GM12878 (cell line): ENCODE results near the gene PRCP. TPM values are rescaled to one million over a fixed set of nuclear protein-coding genes. Genes with fewer than 3 reads are reported as not detected.

Experiments used
- ATAC-seq: fragments of 200-7000 bp; cut with Tn5 transposase; 3 replicates; pipeline ENCODE4 v1.9.1; 2020; ENCODE audit warnings: mild to moderate bottlenecking, moderate library complexity
- BruUV-seq: library from RNA; stranded (reverse); fragments of 400-500 nt; replicated peaks from 2 replicates; lab custom pipeline; 2021; lab: Mats Ljungman, UMichigan
- CTCF ChIA-PET: fragments of 300-600 bp; sonication (Branson Sonifier 250); formaldehyde crosslinking; extraction: SDS; loops from one replicate; lab custom pipeline; 2021; ENCODE audit warnings: inconsistent platforms; lab: Yijun Ruan, JAX
- POLR2A ChIA-PET: fragments of 350-600 bp; formaldehyde crosslinking; extraction: SDS; loops from one replicate; lab custom pipeline; 2021; ENCODE audit warnings: inconsistent platforms; lab: Charles Lee
- RAD21 ChIA-PET: fragments of 300-600 bp; sonication (Branson Sonifier 250); formaldehyde crosslinking; loops from one replicate; lab custom pipeline; 2023; ENCODE audit warnings: antibody characterized with exemption; ENCODE audit not compliant: unreplicated experiment; lab: Charles Lee
- SMC1A ChIA-PET: fragments of 300-600 bp; sonication (Branson Sonifier 250); formaldehyde crosslinking; loops from one replicate; lab custom pipeline; 2023; ENCODE audit not compliant: unreplicated experiment, uncharacterized antibody; lab: Charles Lee
- DNase-seq: peaks from one replicate; pipeline ENCODE4 v3.0.0-alpha.2; 2011; ENCODE audit warnings: low read depth, low spot score
- FAIRE-seq: peaks from 3 replicates; lab custom pipeline; 2011; peaks lifted over from hg19 to GRCh38; lab: Jason Lieb, UNC
- H2AFZ ChIP-seq: 2 replicates; pipeline ENCODE4 v1.6.0; 2011; ENCODE audit warnings: low read depth, low read length, control low read depth; ENCODE audit not compliant: control insufficient read depth
- H3K27ac ChIP-seq: 2 replicates; pipeline ENCODE4 v1.5.1; 2011; ENCODE audit warnings: control low read depth; ENCODE audit not compliant: control insufficient read depth, insufficient read depth
- H3K27me3 ChIP-seq, 2 experiments: replicated peaks in 1 of 2; 2 replicates each; pipeline versions ENCODE4 v1.6.0 to v1.6.1; 2011; ENCODE audit warnings: low read length in 1 of 2; ENCODE audit not compliant: control insufficient read depth in 2 of 2, insufficient read depth in 2 of 2
- H3K36me3 ChIP-seq, 2 experiments: 2 replicates each; pipeline ENCODE4 v1.5.1; 2011; ENCODE audit warnings: low read length in 1 of 2; ENCODE audit not compliant: control insufficient read depth in 2 of 2, insufficient read depth in 2 of 2
- H3K4me1 ChIP-seq: 2 replicates; pipeline ENCODE4 v1.6.1; 2011; ENCODE audit warnings: mild to moderate bottlenecking, low read length, moderate library complexity, mixed read lengths; ENCODE audit not compliant: control insufficient read depth, insufficient read depth
- H3K4me2 ChIP-seq: 2 replicates; pipeline ENCODE4 v1.6.0; 2011; ENCODE audit warnings: control low read depth; ENCODE audit not compliant: control insufficient read depth, insufficient read depth
- H3K4me3 ChIP-seq: fragments of 200-600 bp; sonication (generic); 2 replicates; pipeline ENCODE4 v1.5.1; 2016
- H3K79me2 ChIP-seq: 2 replicates; pipeline ENCODE4 v1.6.0; 2011; ENCODE audit warnings: low read length; ENCODE audit not compliant: control insufficient read depth, insufficient read depth
- H3K9ac ChIP-seq: 2 replicates; pipeline ENCODE4 v1.8.0; 2011; ENCODE audit warnings: low read length, control low read depth, mixed read lengths; ENCODE audit not compliant: control insufficient read depth, insufficient read depth
- H3K9me3 ChIP-seq: replicated peaks from 3 replicates; pipeline ENCODE4 v1.5.1; 2011; ENCODE audit warnings: mild to moderate bottlenecking, low read length; ENCODE audit not compliant: control insufficient read depth, insufficient read depth
- H4K20me1 ChIP-seq: 2 replicates; pipeline ENCODE4 v1.6.0; 2011; ENCODE audit not compliant: control insufficient read depth, insufficient read depth
- ASH2L ChIP-seq: fragments of 300-600, 200-600 bp; sonication (generic); IDR thresholded peaks from 2 replicates; pipeline ENCODE4 v1.6.1; 2017; ENCODE audit warnings: low read depth, mild to moderate bottlenecking, borderline replicate concordance
- BCL3 ChIP-seq: IDR thresholded peaks from 2 replicates; pipeline ENCODE4 v1.6.1; 2011; ENCODE audit warnings: borderline replicate concordance, low read depth, mild to moderate bottlenecking, moderate library complexity, low read length; ENCODE audit not compliant: insufficient read depth, poor library complexity, severe bottlenecking
- BHLHE40 ChIP-seq, 2 experiments: fragments of 450-650 bp in 1 of 2; IDR thresholded peaks; 2 replicates each; pipeline ENCODE4 v1.6.1; 2011 to 2017; ENCODE audit warnings: low read depth in 2 of 2, borderline replicate concordance in 1 of 2, improper control_type of control experiment in 1 of 2, low read length in 1 of 2, mild to moderate bottlenecking in 1 of 2
- CBX5 ChIP-seq: sonication (generic); IDR thresholded peaks from 2 replicates; pipeline ENCODE4 v1.6.1; 2016; ENCODE audit warnings: low read depth, moderate library complexity, mild to moderate bottlenecking, inconsistent platforms
- EGR1 ChIP-seq, 2 experiments: IDR thresholded peaks; 1 replicate in 1 of 2; 2 replicates in 1 of 2; pipeline ENCODE4 v1.6.1; 2011 to 2012; ENCODE audit warnings: low read depth in 2 of 2, low read length in 2 of 2, borderline replicate concordance in 1 of 2, mild to moderate bottlenecking in 1 of 2, moderate library complexity in 1 of 2
- HCFC1 ChIP-seq: fragments of 150-350 bp; IDR thresholded peaks from 2 replicates; pipeline ENCODE4 v1.6.1; 2014; ENCODE audit warnings: low read length
- HDAC2 ChIP-seq: fragments of 200-600 bp; sonication (generic); IDR thresholded peaks from 2 replicates; pipeline ENCODE4 v1.6.1; 2017
- IKZF2 ChIP-seq, 2 experiments: fragments of 450-650 bp; IDR thresholded peaks; 2 replicates each; pipeline ENCODE4 v1.6.1; 2017; ENCODE audit warnings: mild to moderate bottlenecking in 2 of 2, moderate library complexity in 2 of 2
- KAT2A ChIP-seq: conservative IDR thresholded peaks from 2 replicates; pipeline ENCODE4 v1.6.1; 2011; ENCODE audit warnings: low read depth, low read length; ENCODE audit not compliant: control insufficient read depth
- NBN ChIP-seq: fragments of 450-650 bp; IDR thresholded peaks from 2 replicates; pipeline ENCODE4 v1.6.1; 2016
- NKRF ChIP-seq: fragments of 450-650 bp; conservative IDR thresholded peaks from 2 replicates; pipeline ENCODE4 v1.6.1; 2017; ENCODE audit warnings: mild to moderate bottlenecking, moderate library complexity
- PAX8 ChIP-seq: fragments of 450-650 bp; IDR thresholded peaks from 2 replicates; pipeline ENCODE4 v1.6.1; 2017; ENCODE audit warnings: mild to moderate bottlenecking, moderate library complexity
- SPI1 ChIP-seq: IDR thresholded peaks from 2 replicates; pipeline ENCODE4 v1.6.1; 2011; ENCODE audit warnings: low read depth, mild to moderate bottlenecking, low read length, moderate library complexity, borderline replicate concordance; ENCODE audit not compliant: insufficient read depth
- STAT1 ChIP-seq: fragments of 450-650 bp; conservative IDR thresholded peaks from 2 replicates; pipeline ENCODE4 v1.6.1; 2014; ENCODE audit warnings: antibody characterized with exemption, mild to moderate bottlenecking
- TBL1XR1 ChIP-seq: IDR thresholded peaks from 2 replicates; pipeline ENCODE4 v1.6.1; 2012; ENCODE audit warnings: low read depth, low read length, improper control_type of control experiment
- YY1 ChIP-seq: IDR thresholded peaks from 2 replicates; pipeline ENCODE4 v1.6.1; 2011; ENCODE audit warnings: low read depth, mild to moderate bottlenecking, low read length
- ZNF217 ChIP-seq: fragments of 450-650 bp; IDR thresholded peaks from 2 replicates; pipeline ENCODE4 v1.6.1; 2017; ENCODE audit warnings: antibody characterized with exemption, mild to moderate bottlenecking
- WGBS: methylation state at CpG from one replicate; pipeline ENCODE4 v1.1.6; 2016; ENCODE audit warnings: low lambda C conversion rate; ENCODE audit not compliant: insufficient replicate concordance, insufficient coverage; ENCODE audit errors: missing lambda C conversion rate; 5-methylcytosine and 5-hydroxymethylcytosine counted together
- in situ Hi-C: fragments of 300-500 bp; cut with MboI; formaldehyde crosslinking; loops from 9 replicates; pipeline ENCODE4 v1.14.3; 2018; ENCODE audit warnings: mixed read lengths
- intact Hi-C: fragments of 100-400 bp; cut with micrococcal nuclease; formaldehyde crosslinking; loops from one replicate; pipeline ENCODE4 v1.14.2; 2022; ENCODE audit not compliant: unreplicated experiment
- polyA plus RNA-seq, 11 experiments: library from polyadenylated mRNA; depleted of rRNA in 4 of 11; unstranded in 6 of 11; stranded (reverse) in 5 of 11; fragments of >200 nt; fragmentation: Nextera tagmentation in 4 of 11; fragmentation: Illumina TruSeq in 1 of 11; extraction: Ambion mirVana in 4 of 11; extraction: Trizol in 1 of 11; gene quantifications; 1 replicate in 1 of 11; 2 replicates in 10 of 11; pipeline versions ENCODE4 v1.2.1 to v1.2.3, GENCODE V29; 2011 to 2016; ENCODE audit warnings: inconsistent platforms in 2 of 11, missing spikeins in 2 of 11, low read depth in 1 of 11
- total RNA-seq, 4 experiments: library from RNA; depleted of rRNA in 3 of 4; stranded (reverse); fragments of >200 nt in 3 of 4; fragmentation: Illumina TruSeq in 1 of 4; extraction: Trizol in 1 of 4; gene quantifications; 2 replicates each; pipeline versions ENCODE4 v1.2.1 to v1.2.3, GENCODE V29; 2013 to 2021
- TF ChIP-seq, protein P1 (sequence below): fragments of 450-650 bp; IDR thresholded peaks from 2 replicates; pipeline ENCODE4 v1.6.1; 2018; ENCODE audit warnings: mild to moderate bottlenecking, low read depth, moderate library complexity; ENCODE audit not compliant: partially characterized antibody

The PRCP gene
- total and polyA plus RNA-seq, 10 of the 15 experiments (the other 5 are each of a cell fraction or from before 2014, with no cell fraction given) = 14.9 to 43.6 (median 20.0) TPM

DNA sequence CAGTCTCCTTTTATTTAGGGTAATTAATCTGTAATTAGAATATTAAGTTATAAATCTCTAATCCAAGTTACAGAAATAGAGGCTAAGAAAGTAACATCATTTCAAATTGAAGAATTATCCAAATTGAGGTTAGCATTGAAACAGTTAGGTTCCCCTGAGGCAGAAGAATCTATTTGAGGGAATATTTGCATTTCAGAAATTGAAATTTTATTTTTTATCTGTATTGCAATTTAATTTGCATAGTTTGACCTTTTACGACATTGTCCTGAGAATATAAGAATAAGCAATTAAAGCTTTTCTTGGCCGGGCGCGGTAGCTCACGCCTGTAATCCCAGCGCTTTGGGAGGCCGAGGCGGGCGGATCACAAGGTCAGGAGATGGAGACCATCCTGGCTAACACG lies 28.9 kb upstream of the PRCP start:
- peaks cover 20% of the 10 kb centered on the region for H3K4me1 ChIP-seq
- POLR2A ChIA-PET = interaction anchor here (0.6 to 1.5 kb wide), 8 partner anchors 8 to 204 kb away, joined by 3 to 7 read pairs (median 4); no protein-coding TSS in a partner anchor
- intact Hi-C loops (loop anchor here (5.0 kb wide), 2 partner anchors 43 to 78 kb away; no protein-coding TSS in a partner anchor), in situ Hi-C loops (no loop called here)
- H3K4me2 ChIP-seq = no peak overlapping the region
- WGBS = 81% methylated on average over 10 of the region's 10 CpGs
- CTCF ChIA-PET = interaction anchor here (1.3 to 3.4 kb wide), 7 partner anchors 8 to 227 kb away, joined by 3 to 14 read pairs (median 7); partner anchors contain the start of genes DDIAS and PRCP
- RAD21 ChIA-PET = interaction anchor here (0.7 to 3.0 kb wide), 16 partner anchors 9 to 321 kb away, joined by 3 to 18 read pairs (median 8); partner anchors contain the start of genes DDIAS, PRCP and RAB30
- no TSS peak for BruUV-seq
- H3K9me3 ChIP-seq = no peaks in the 10 kb centered on the region
- SMC1A ChIA-PET = interaction anchor here (0.8 to 6.7 kb wide), 20 partner anchors 9 to 322 kb away, joined by 3 to 85 read pairs (median 8); partner anchors contain the start of genes DDIAS and PRCP
- no peak for FAIRE-seq
- no peak for ATAC-seq
- no peaks in the 10 kb centered on the region for H4K20me1 ChIP-seq
- no peak overlapping the region for H3K27ac ChIP-seq
- H3K79me2 ChIP-seq = no peaks in the 10 kb centered on the region
- no peaks in the 10 kb centered on the region for H3K27me3 ChIP-seq
- no peak overlapping the region for H3K9ac ChIP-seq
- peaks cover 2% of the 10 kb centered on the region in 2 experiments; a peak in 2 of 4 replicates for H3K36me3 ChIP-seq
- DNase-seq = no peak
- no peak overlapping the region for H2AFZ ChIP-seq
- TF ChIP-seq YY1 (no peak), HCFC1 (no peak), PAX8 (no peak), IKZF2 (IDR thresholded peaks at IDR 0.05) (no peak), BHLHE40 (IDR thresholded peaks at IDR 0.05; ENCODE audit: borderline replicate concordance in 1 of 2, low read depth in 2 of 2, low read length in 1 of 2) (no peak), SPI1 (no peak), STAT1 (no peak), NBN (no peak), EGR1 (IDR thresholded peaks at IDR 0.05; ENCODE audit: borderline replicate concordance in 1 of 2, low read depth in 2 of 2, low read length in 2 of 2) (no peak), CBX5 (no peak), ASH2L (no peak), BCL3 (no peak), TBL1XR1 (no peak), ZNF217 (no peak), HDAC2 (no peak), KAT2A (no peak), NKRF (no peak)
- TF ChIP-seq, protein P1, sequence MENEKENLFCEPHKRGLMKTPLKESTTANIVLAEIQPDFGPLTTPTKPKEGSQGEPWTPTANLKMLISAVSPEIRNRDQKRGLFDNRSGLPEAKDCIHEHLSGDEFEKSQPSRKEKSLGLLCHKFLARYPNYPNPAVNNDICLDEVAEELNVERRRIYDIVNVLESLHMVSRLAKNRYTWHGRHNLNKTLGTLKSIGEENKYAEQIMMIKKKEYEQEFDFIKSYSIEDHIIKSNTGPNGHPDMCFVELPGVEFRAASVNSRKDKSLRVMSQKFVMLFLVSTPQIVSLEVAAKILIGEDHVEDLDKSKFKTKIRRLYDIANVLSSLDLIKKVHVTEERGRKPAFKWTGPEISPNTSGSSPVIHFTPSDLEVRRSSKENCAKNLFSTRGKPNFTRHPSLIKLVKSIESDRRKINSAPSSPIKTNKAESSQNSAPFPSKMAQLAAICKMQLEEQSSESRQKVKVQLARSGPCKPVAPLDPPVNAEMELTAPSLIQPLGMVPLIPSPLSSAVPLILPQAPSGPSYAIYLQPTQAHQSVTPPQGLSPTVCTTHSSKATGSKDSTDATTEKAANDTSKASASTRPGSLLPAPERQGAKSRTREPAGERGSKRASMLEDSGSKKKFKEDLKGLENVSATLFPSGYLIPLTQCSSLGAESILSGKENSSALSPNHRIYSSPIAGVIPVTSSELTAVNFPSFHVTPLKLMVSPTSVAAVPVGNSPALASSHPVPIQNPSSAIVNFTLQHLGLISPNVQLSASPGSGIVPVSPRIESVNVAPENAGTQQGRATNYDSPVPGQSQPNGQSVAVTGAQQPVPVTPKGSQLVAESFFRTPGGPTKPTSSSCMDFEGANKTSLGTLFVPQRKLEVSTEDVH = no peak
- no peak overlapping the region for H3K4me3 ChIP-seq
